GM23338 (cell line): Measurements from ENCODE around the gene DIO1. TPM values are rescaled to one million over a fixed set of nuclear protein-coding genes. Genes with fewer than 3 reads are reported as not detected.

ENCODE experiments used
- ATAC-seq: fragments of 200-7000 bp; cut with Tn5 transposase; 3 replicates; pipeline ENCODE4 v1.9.1; 2020
- DNase-seq: peaks from one replicate; pipeline ENCODE4 v3.0.0-alpha.2; 2015; ENCODE audit warnings: low spot score
- H2AFZ ChIP-seq: fragments of 200-600 bp; sonication (generic); 2 replicates; pipeline ENCODE4 v1.8.0; 2016; ENCODE audit warnings: antibody characterized with exemption, mild to moderate bottlenecking, moderate library complexity
- H3F3A ChIP-seq: fragments of 200-600 bp; sonication (generic); replicated peaks from 2 replicates; pipeline ENCODE4 v1.8.0; 2017; ENCODE audit warnings: antibody characterized with exemption, mixed run types, low read depth
- H3K27ac ChIP-seq: fragments of 200-600 bp; sonication (generic); 2 replicates; pipeline ENCODE4 v1.6.1; 2016; ENCODE audit warnings: low read depth
- H3K27me3 ChIP-seq: fragments of 200-600 bp; sonication (generic); 2 replicates; pipeline ENCODE4 v1.8.0; 2016; ENCODE audit warnings: mild to moderate bottlenecking, mixed run types, moderate library complexity; ENCODE audit not compliant: insufficient read depth
- H3K36me3 ChIP-seq: fragments of 200-600 bp; sonication (generic); 2 replicates; pipeline ENCODE4 v1.8.0; 2016; ENCODE audit warnings: mild to moderate bottlenecking; ENCODE audit not compliant: insufficient read depth
- H3K4me1 ChIP-seq: fragments of 200-600 bp; sonication (generic); 2 replicates; pipeline ENCODE4 v1.8.0; 2016; ENCODE audit warnings: mild to moderate bottlenecking, moderate library complexity; ENCODE audit not compliant: insufficient read depth
- H3K4me2 ChIP-seq: fragments of 200-600 bp; sonication (generic); 2 replicates; pipeline ENCODE4 v1.7.1; 2017; ENCODE audit warnings: mixed run types
- H3K4me3 ChIP-seq: fragments of 200-600 bp; sonication (generic); 2 replicates; pipeline ENCODE4 v1.6.1; 2016; ENCODE audit warnings: mixed run types
- H3K79me2 ChIP-seq: fragments of 200-600 bp; sonication (generic); replicated peaks from 2 replicates; pipeline ENCODE4 v1.8.0; 2017; ENCODE audit warnings: mild to moderate bottlenecking; ENCODE audit not compliant: insufficient read depth
- H3K9me2 ChIP-seq: fragments of 200-600 bp; sonication (generic); 2 replicates; pipeline ENCODE4 v1.8.0; 2017; ENCODE audit not compliant: insufficient read depth
- H4K20me1 ChIP-seq: fragments of 200-600 bp; sonication (generic); replicated peaks from 2 replicates; pipeline ENCODE4 v1.8.0; 2017; ENCODE audit warnings: mild to moderate bottlenecking; ENCODE audit not compliant: insufficient read depth
- H3K27ac Mint-ChIP-seq: 2 replicates; pipeline ENCODE4 v1.8.0; 2020; ENCODE audit warnings: inconsistent platforms, mild to moderate bottlenecking, moderate library complexity, mixed read lengths
- H3K27me3 Mint-ChIP-seq: 3 replicates; pipeline ENCODE4 v1.8.0; 2022; ENCODE audit warnings: low read depth, mild to moderate bottlenecking, moderate library complexity, mixed read lengths, inconsistent platforms; ENCODE audit not compliant: insufficient read depth, poor library complexity
- H3K36me3 Mint-ChIP-seq: 3 replicates; pipeline ENCODE4 v1.8.0; 2021; ENCODE audit warnings: low read depth, mild to moderate bottlenecking, inconsistent platforms, moderate library complexity, mixed read lengths
- H3K4me1 Mint-ChIP-seq: 3 replicates; pipeline ENCODE4 v1.8.0; 2020; ENCODE audit warnings: mild to moderate bottlenecking, inconsistent platforms, mixed read lengths
- H3K4me3 Mint-ChIP-seq: 3 replicates; pipeline ENCODE4 v1.8.0; 2021; ENCODE audit warnings: moderate library complexity, mild to moderate bottlenecking, inconsistent platforms, mixed read lengths
- H3K9me3 Mint-ChIP-seq: 3 replicates; pipeline ENCODE4 v1.8.0; 2020; ENCODE audit warnings: moderate library complexity, mild to moderate bottlenecking, inconsistent platforms, mixed read lengths
- CREB1 ChIP-seq: fragments of 250-450 bp; sonication (Bioruptor Pico); IDR thresholded peaks from 2 replicates; pipeline ENCODE4 v1.5.0; 2020; ENCODE audit warnings: low read depth, mild to moderate bottlenecking, moderate library complexity
- EZH2 ChIP-seq: fragments of 200-600 bp; sonication (generic); IDR thresholded peaks from one replicate; pipeline ENCODE4 v1.8.0; 2017; ENCODE audit warnings: antibody characterized with exemption, mild to moderate bottlenecking, low read depth; ENCODE audit not compliant: unreplicated experiment
- EZH2phosphoT487 ChIP-seq: fragments of 200-600 bp; sonication (generic); IDR thresholded peaks from one replicate; pipeline ENCODE4 v1.8.1; 2018; ENCODE audit warnings: antibody characterized with exemption; ENCODE audit not compliant: unreplicated experiment
- JUNB ChIP-seq: IDR thresholded peaks from one replicate; pipeline ENCODE4 v1.6.1; 2016; ENCODE audit warnings: antibody characterized with exemption; ENCODE audit not compliant: unreplicated experiment
- NANOG ChIP-seq: IDR thresholded peaks from 2 replicates; pipeline ENCODE4 v1.6.1; 2016; ENCODE audit warnings: antibody characterized with exemption, borderline replicate concordance
- POLR2AphosphoS5 ChIP-seq: IDR thresholded peaks from 2 replicates; pipeline ENCODE4 v1.6.1; 2016; ENCODE audit warnings: antibody characterized with exemption, low read depth
- STAT1 ChIP-seq: IDR thresholded peaks from one replicate; pipeline ENCODE4 v1.6.1; 2016; ENCODE audit warnings: antibody characterized with exemption; ENCODE audit not compliant: unreplicated experiment
- ZNF114 ChIP-seq: fragments of 250-450 bp; sonication (Bioruptor Pico); IDR thresholded peaks from 2 replicates; pipeline ENCODE4 v1.5.0; 2020; ENCODE audit warnings: mild to moderate bottlenecking, moderate library complexity
- ZNF331 ChIP-seq: fragments of 250-450 bp; sonication (Bioruptor Pico); IDR thresholded peaks from 2 replicates; pipeline ENCODE4 v1.5.0; 2020; ENCODE audit warnings: low read depth, mild to moderate bottlenecking, moderate library complexity
- polyA plus RNA-seq: library from polyadenylated mRNA; unstranded; fragments of >200 nt; fragmentation: Nextera tagmentation; extraction: Ambion mirVana; gene quantifications from 2 replicates; pipeline ENCODE4 v1.2.1, GENCODE V29; 2016
- total RNA-seq: library from RNA; depleted of rRNA; stranded (reverse); fragments of >200 nt; shearing (Covaris generic); gene quantifications from 2 replicates; pipeline ENCODE4 v1.2.3, GENCODE V29; 2014
- TF ChIP-seq, protein P1 (sequence below): IDR thresholded peaks from one replicate; pipeline ENCODE4 v1.6.1; 2018; ENCODE audit warnings: antibody characterized with exemption; ENCODE audit not compliant: unreplicated experiment
- TF ChIP-seq, protein P2 (sequence below), 2 experiments: fragments of 200-600 bp in 1 of 2; sonication (generic) in 1 of 2; conservative IDR thresholded peaks; 2 replicates each; pipeline versions ENCODE4 v1.5.1 to v1.6.1; 2016 to 2017; ENCODE audit warnings: antibody characterized with exemption in 2 of 2, low read depth in 2 of 2, mild to moderate bottlenecking in 2 of 2, moderate library complexity in 1 of 2
- TF ChIP-seq, protein P3 (sequence below): IDR thresholded peaks from 2 replicates; pipeline ENCODE4 v1.6.1; 2016; ENCODE audit warnings: antibody characterized with exemption

DIO1 gene
- total and polyA plus RNA-seq, 2 experiments from 2014 or later = 0.27 TPM; not detected in 1

DNA sequence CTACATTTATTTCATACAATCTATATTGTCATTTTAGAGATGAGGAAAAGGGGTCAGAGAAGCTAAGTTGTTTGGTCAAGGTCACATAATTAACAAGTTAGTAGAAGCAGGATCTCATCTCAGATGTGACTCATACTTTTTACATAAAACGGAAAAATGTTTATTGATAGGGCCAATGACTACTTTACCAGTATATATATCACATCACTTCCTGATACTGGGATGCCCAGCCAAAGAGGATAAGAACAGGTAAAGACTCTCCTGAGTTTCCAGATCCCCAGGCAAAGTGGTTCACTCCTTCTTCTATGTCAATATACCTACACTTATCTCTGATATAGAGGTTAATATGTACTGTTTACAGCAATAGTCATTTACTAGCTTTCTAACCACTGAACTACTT lies 25.4 kb upstream of the DIO1 start (continued):
- TF ChIP-seq, protein P1, sequence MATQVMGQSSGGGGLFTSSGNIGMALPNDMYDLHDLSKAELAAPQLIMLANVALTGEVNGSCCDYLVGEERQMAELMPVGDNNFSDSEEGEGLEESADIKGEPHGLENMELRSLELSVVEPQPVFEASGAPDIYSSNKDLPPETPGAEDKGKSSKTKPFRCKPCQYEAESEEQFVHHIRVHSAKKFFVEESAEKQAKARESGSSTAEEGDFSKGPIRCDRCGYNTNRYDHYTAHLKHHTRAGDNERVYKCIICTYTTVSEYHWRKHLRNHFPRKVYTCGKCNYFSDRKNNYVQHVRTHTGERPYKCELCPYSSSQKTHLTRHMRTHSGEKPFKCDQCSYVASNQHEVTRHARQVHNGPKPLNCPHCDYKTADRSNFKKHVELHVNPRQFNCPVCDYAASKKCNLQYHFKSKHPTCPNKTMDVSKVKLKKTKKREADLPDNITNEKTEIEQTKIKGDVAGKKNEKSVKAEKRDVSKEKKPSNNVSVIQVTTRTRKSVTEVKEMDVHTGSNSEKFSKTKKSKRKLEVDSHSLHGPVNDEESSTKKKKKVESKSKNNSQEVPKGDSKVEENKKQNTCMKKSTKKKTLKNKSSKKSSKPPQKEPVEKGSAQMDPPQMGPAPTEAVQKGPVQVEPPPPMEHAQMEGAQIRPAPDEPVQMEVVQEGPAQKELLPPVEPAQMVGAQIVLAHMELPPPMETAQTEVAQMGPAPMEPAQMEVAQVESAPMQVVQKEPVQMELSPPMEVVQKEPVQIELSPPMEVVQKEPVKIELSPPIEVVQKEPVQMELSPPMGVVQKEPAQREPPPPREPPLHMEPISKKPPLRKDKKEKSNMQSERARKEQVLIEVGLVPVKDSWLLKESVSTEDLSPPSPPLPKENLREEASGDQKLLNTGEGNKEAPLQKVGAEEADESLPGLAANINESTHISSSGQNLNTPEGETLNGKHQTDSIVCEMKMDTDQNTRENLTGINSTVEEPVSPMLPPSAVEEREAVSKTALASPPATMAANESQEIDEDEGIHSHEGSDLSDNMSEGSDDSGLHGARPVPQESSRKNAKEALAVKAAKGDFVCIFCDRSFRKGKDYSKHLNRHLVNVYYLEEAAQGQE = no peak
- TF ChIP-seq JUNB (no peak), CREB1 (CRISPR knock-in tag) (no peak), EZH2 (no peak), ZNF331 (CRISPR knock-in tag) (no peak), NANOG (no peak), EZH2phosphoT487 (no peak), POLR2AphosphoS5 (no peak), STAT1 (no peak), ZNF114 (no peak)
- TF ChIP-seq, protein P2, sequence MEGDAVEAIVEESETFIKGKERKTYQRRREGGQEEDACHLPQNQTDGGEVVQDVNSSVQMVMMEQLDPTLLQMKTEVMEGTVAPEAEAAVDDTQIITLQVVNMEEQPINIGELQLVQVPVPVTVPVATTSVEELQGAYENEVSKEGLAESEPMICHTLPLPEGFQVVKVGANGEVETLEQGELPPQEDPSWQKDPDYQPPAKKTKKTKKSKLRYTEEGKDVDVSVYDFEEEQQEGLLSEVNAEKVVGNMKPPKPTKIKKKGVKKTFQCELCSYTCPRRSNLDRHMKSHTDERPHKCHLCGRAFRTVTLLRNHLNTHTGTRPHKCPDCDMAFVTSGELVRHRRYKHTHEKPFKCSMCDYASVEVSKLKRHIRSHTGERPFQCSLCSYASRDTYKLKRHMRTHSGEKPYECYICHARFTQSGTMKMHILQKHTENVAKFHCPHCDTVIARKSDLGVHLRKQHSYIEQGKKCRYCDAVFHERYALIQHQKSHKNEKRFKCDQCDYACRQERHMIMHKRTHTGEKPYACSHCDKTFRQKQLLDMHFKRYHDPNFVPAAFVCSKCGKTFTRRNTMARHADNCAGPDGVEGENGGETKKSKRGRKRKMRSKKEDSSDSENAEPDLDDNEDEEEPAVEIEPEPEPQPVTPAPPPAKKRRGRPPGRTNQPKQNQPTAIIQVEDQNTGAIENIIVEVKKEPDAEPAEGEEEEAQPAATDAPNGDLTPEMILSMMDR (conservative IDR thresholded peaks at IDR 0.05; ENCODE audit: low read depth in 2 of 2) = no peak
- TF ChIP-seq, protein P3, sequence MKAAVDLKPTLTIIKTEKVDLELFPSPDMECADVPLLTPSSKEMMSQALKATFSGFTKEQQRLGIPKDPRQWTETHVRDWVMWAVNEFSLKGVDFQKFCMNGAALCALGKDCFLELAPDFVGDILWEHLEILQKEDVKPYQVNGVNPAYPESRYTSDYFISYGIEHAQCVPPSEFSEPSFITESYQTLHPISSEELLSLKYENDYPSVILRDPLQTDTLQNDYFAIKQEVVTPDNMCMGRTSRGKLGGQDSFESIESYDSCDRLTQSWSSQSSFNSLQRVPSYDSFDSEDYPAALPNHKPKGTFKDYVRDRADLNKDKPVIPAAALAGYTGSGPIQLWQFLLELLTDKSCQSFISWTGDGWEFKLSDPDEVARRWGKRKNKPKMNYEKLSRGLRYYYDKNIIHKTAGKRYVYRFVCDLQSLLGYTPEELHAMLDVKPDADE = no peak

DNA sequence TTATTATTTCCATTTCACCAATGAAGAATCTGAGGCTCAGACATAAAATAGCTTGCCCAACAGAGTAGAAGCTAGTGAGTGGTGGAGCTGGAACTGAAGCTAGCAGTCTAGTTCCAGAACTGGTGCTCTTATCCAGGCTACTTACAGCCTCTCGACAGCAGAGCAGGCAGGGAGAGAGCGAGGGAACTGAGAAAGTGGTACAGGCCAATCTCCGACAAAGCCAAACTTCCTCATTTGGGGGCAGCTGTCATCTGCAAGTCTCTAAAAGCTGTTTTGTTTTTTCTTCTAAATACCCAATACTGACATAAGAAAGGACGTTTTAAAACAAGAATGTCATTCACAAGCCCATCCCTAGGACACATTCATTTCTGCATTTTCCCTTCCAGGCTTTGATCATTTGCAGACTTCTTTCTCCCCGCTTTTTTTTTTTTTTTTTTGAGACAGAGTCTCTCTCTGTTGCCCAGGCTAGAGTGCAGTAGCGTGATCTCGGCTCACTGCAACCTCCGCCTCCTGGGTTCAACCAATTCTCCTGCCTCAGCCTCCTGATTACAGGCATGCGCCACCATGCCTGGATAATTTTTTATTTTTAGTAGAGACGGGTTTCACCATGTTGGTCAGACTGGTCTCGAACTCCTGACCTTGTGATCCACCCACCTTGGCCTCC lies 24.4 kb upstream of the DIO1 start:
- no peaks in the 10 kb centered on the region for H3K4me1 ChIP-seq
- H3K36me3 ChIP-seq = peaks cover 8% of the 10 kb centered on the region
- H3K27me3 ChIP-seq = no peaks in the 10 kb centered on the region
- Mint-ChIP-seq H3K36me3 (peaks cover 11% of the 10 kb centered on the region; the same call in 2 of the 3 replicates), H3K9me3 (no peaks in the 10 kb centered on the region), H3K27me3 (peaks cover 3% of the 10 kb centered on the region), H3K4me3 (no peak overlapping the region), H3K4me1 (no peaks in the 10 kb centered on the region), H3K27ac (no peak overlapping the region)
- DNase-seq (no peak), ATAC-seq (no peak)
- no peaks in the 10 kb centered on the region; the same call in none of the 2 replicates for H4K20me1 ChIP-seq
- no peaks in the 10 kb centered on the region for H3F3A ChIP-seq
- H3K4me2 ChIP-seq = no peak overlapping the region
- H3K79me2 ChIP-seq = no peaks in the 10 kb centered on the region
- H3K27ac ChIP-seq = no peak overlapping the region
- no peak overlapping the region for H3K4me3 ChIP-seq
- H3K9me2 ChIP-seq = no peaks in the 10 kb centered on the region
- no peak overlapping the region for H2AFZ ChIP-seq
- TF ChIP-seq EZH2 (no peak), JUNB (no peak), STAT1 (no peak), CREB1 (CRISPR knock-in tag) (no peak), POLR2AphosphoS5 (no peak)
- TF ChIP-seq, protein P1 = no peak
